A549 (cell line): ENCODE results near the gene ATP1A2. TPM values are rescaled to one million over a fixed set of nuclear protein-coding genes. Genes with fewer than 3 reads are reported as not detected.

ENCODE experiments used
- ATAC-seq, 2 experiments: fragments of 200-7000 bp in 1 of 2; fragments of >200 bp in 1 of 2; cut with Nextera tagmentation in 1 of 2; cut with Tn5 transposase in 1 of 2; 3 replicates each; pipeline versions ENCODE4 v1.8.0 to v1.9.1; 2018 to 2020; ENCODE audit warnings: mild to moderate bottlenecking in 1 of 2, moderate library complexity in 1 of 2
- CTCF ChIA-PET: fragments of 300-600 bp; sonication (Branson Sonifier 250); formaldehyde crosslinking; extraction: SDS; loops from one replicate; lab custom pipeline; 2021; ENCODE audit warnings: antibody characterized with exemption, inconsistent platforms; lab: Yijun Ruan, JAX
- POLR2A ChIA-PET: fragments of 350-600 bp; formaldehyde crosslinking; extraction: SDS; loops from one replicate; lab custom pipeline; 2021; ENCODE audit warnings: antibody characterized with exemption, inconsistent platforms; lab: Yijun Ruan, JAX
- DNase-seq, 2 experiments: peaks; one replicate each; pipeline versions ENCODE4 v3.0.0 to v3.0.0-alpha.2; 2011 to 2016; ENCODE audit warnings: low read depth in 1 of 2, low spot score in 1 of 2
- FAIRE-seq: peaks from 2 replicates; lab custom pipeline; 2011; peaks lifted over from hg19 to GRCh38; lab: Jason Lieb, UNC
- H3K27ac ChIP-seq, 2 experiments: fragments of >200 bp; sonication (Bioruptor Twin); formaldehyde crosslinking; 3 replicates each; pipeline ENCODE4 v1.5.1; 2016 to 2017
- H3K4me1 ChIP-seq: fragments of >200 bp; sonication (Bioruptor Twin); formaldehyde crosslinking; 3 replicates; pipeline ENCODE4 v1.6.1; 2016
- H3K4me2 ChIP-seq: fragments of >200 bp; sonication (Bioruptor Twin); formaldehyde crosslinking; 3 replicates; pipeline ENCODE4 v1.6.1; 2016
- H3K4me3 ChIP-seq: fragments of >200 bp; sonication (Bioruptor Twin); formaldehyde crosslinking; 3 replicates; pipeline ENCODE4 v1.5.1; 2016
- H3K9me3 ChIP-seq: fragments of >200 bp; sonication (Bioruptor Twin); formaldehyde crosslinking; 3 replicates; pipeline ENCODE4 v1.6.1; 2016
- ATOH8 ChIP-seq: fragments of 250-450 bp; sonication (Bioruptor Pico); IDR thresholded peaks from 2 replicates; pipeline ENCODE4 v1.5.0; 2020; ENCODE audit warnings: low read depth, mild to moderate bottlenecking, moderate library complexity
- CBX2 ChIP-seq: fragments of 200-600 bp; sonication (generic); IDR thresholded peaks from 2 replicates; pipeline ENCODE4 v1.6.1; 2016; ENCODE audit warnings: low read depth, mild to moderate bottlenecking, borderline replicate concordance
- CHD2 ChIP-seq: fragments of 150-350 bp; IDR thresholded peaks from 2 replicates; pipeline ENCODE4 v1.6.1; 2014; ENCODE audit warnings: low read length; ENCODE audit not compliant: partially characterized antibody
- EHF ChIP-seq: fragments of 250-450 bp; sonication (Bioruptor Pico); IDR thresholded peaks from 2 replicates; pipeline ENCODE4 v1.5.0; 2020; ENCODE audit warnings: mild to moderate bottlenecking
- ELK1 ChIP-seq: fragments of 150-350 bp; IDR thresholded peaks from 2 replicates; pipeline ENCODE4 v1.6.1; 2014; ENCODE audit warnings: low read depth, mild to moderate bottlenecking, low read length
- ESRRA ChIP-seq: fragments of 150-350 bp; IDR thresholded peaks from 2 replicates; pipeline ENCODE4 v1.6.1; 2014; ENCODE audit warnings: mild to moderate bottlenecking, low read length, borderline replicate concordance
- GATA3 ChIP-seq: IDR thresholded peaks from 2 replicates; pipeline ENCODE4 v1.6.1; 2012; ENCODE audit warnings: borderline replicate concordance
- HOXA7 ChIP-seq: fragments of 250-450 bp; sonication (Bioruptor Pico); IDR thresholded peaks from 2 replicates; pipeline ENCODE4 v1.5.0; 2020; ENCODE audit warnings: mild to moderate bottlenecking, moderate library complexity
- HOXB13 ChIP-seq: fragments of 250-450 bp; sonication (Bioruptor Pico); IDR thresholded peaks from 2 replicates; pipeline ENCODE4 v1.5.0; 2020; ENCODE audit warnings: low read depth, mild to moderate bottlenecking, moderate library complexity
- JUNB ChIP-seq: fragments of >200 bp; sonication (Bioruptor Twin); formaldehyde crosslinking; IDR thresholded peaks from 2 replicates; pipeline ENCODE4 v1.6.1; 2016
- MAX ChIP-seq: IDR thresholded peaks from 2 replicates; pipeline ENCODE4 v1.6.1; 2012
- MAZ ChIP-seq: fragments of 150-350 bp; IDR thresholded peaks from 2 replicates; pipeline ENCODE4 v1.6.1; 2014; ENCODE audit warnings: antibody characterized with exemption, low read depth, low read length, borderline replicate concordance
- RAD21 ChIP-seq, 2 experiments: fragments of >200 bp in 1 of 2; sonication (Bioruptor Twin) in 1 of 2; formaldehyde crosslinking in 1 of 2; IDR thresholded peaks in 1 of 2; conservative IDR thresholded peaks in 1 of 2; 2 replicates in 1 of 2; 3 replicates in 1 of 2; pipeline ENCODE4 v1.6.1; 2012 to 2018; ENCODE audit warnings: inconsistent platforms in 1 of 2
- SMC3 ChIP-seq: fragments of >200 bp; sonication (Bioruptor Twin); formaldehyde crosslinking; IDR thresholded peaks from 3 replicates; pipeline ENCODE4 v1.6.1; 2018; ENCODE audit warnings: inconsistent platforms
- SREBF2 ChIP-seq: fragments of 450-650 bp; IDR thresholded peaks from 2 replicates; pipeline ENCODE4 v1.6.1; 2014; ENCODE audit warnings: mild to moderate bottlenecking, moderate library complexity
- TFCP2L1 ChIP-seq: fragments of 250-450 bp; sonication (Bioruptor Pico); IDR thresholded peaks from 2 replicates; pipeline ENCODE4 v1.5.0; 2021; ENCODE audit warnings: mild to moderate bottlenecking
- TP53 ChIP-seq: fragments of 250-450 bp; sonication (Bioruptor Pico); IDR thresholded peaks from 2 replicates; pipeline ENCODE4 v1.5.0; 2021; ENCODE audit warnings: mild to moderate bottlenecking, moderate library complexity
- USF2 ChIP-seq: fragments of 450-650 bp; IDR thresholded peaks from 2 replicates; pipeline ENCODE4 v1.6.1; 2014; ENCODE audit warnings: antibody characterized with exemption
- ZC3H11A ChIP-seq: fragments of 450-650 bp; IDR thresholded peaks from 2 replicates; pipeline ENCODE4 v1.6.1; 2014; ENCODE audit warnings: antibody characterized with exemption, mild to moderate bottlenecking
- ZFP36 ChIP-seq: fragments of 450-650 bp; IDR thresholded peaks from 2 replicates; pipeline ENCODE4 v1.6.1; 2014; ENCODE audit warnings: borderline replicate concordance; ENCODE audit not compliant: partially characterized antibody
- ZSCAN20 ChIP-seq: fragments of 250-450 bp; sonication (Bioruptor Pico); IDR thresholded peaks from 2 replicates; pipeline ENCODE4 v1.8.0; 2022; ENCODE audit warnings: mild to moderate bottlenecking, moderate library complexity
- whole genome bisulfite sequencing: methylation state at CpG from one replicate; pipeline ENCODE4 v1.1.6; 2017; ENCODE audit errors: missing lambda C conversion rate; 5-methylcytosine and 5-hydroxymethylcytosine counted together
- polyA plus RNA-seq, 4 experiments: library from polyadenylated mRNA; depleted of rRNA in 3 of 4; stranded (reverse); fragments of >200 nt; fragmentation: RNase III in 1 of 4; extraction: RNeasy Plus Mini Kit Qiagen cat#74134 plus additional on column Dnase treatment in 1 of 4; gene quantifications; 2 replicates in 3 of 4; 3 replicates in 1 of 4; pipeline ENCODE4 v1.2.3, GENCODE V29; 2011 to 2017
- TF ChIP-seq, protein P1 (sequence below): IDR thresholded peaks from 2 replicates; pipeline ENCODE4 v1.6.1; 2012; ENCODE audit warnings: low read depth, borderline replicate concordance
- TF ChIP-seq, protein P2 (sequence below): fragments of 200-600 bp; sonication (generic); IDR thresholded peaks from 2 replicates; pipeline ENCODE4 v1.6.1; 2016; ENCODE audit warnings: antibody characterized with exemption, mild to moderate bottlenecking, moderate library complexity
- TF ChIP-seq, protein P3 (sequence below): fragments of >200 bp; sonication (Bioruptor Twin); formaldehyde crosslinking; IDR thresholded peaks from 3 replicates; pipeline ENCODE4 v1.5.1; 2016

ATP1A2 gene
- polyA plus RNA-seq, 2 of the 4 experiments (the other 2 are of a cell fraction) = 0.09 TPM; not detected in 1

DNA sequence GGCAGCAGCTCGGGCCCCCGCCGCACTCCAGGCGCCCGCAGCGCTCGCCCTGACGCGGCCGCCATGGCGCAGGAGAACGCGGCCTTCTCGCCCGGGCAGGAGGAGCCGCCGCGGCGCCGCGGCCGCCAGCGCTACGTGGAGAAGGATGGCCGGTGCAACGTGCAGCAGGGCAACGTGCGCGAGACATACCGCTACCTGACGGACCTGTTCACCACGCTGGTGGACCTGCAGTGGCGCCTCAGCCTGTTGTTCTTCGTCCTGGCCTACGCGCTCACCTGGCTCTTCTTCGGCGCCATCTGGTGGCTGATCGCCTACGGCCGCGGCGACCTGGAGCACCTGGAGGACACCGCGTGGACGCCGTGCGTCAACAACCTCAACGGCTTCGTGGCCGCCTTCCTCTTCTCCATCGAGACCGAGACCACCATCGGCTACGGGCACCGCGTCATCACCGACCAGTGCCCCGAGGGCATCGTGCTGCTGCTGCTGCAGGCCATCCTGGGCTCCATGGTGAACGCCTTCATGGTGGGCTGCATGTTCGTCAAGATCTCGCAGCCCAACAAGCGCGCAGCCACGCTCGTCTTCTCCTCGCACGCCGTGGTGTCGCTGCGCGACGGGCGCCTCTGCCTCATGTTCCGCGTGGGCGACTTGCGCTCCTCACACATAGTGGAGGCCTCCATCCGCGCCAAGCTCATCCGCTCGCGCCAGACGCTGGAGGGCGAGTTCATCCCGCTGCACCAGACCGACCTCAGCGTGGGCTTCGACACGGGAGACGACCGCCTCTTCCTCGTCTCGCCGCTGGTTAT lies 31.4 kb upstream of the ATP1A2 start:
- CTCF ChIA-PET = interaction anchor here (0.5 to 16.8 kb wide), 38 partner anchors 9 to 924 kb away, joined by 3 to 409 read pairs (median 6); partner anchors contain the start of genes IGSF8, KCNJ10 and PIGM
- Histone ChIP-seq H3K27ac (peak overlapping the region; percentile 39 to 56; a peak in 3 of 6 replicates), H3K4me2 (peak overlapping the region; percentile 89), H3K9me3 (no peaks in the 10 kb centered on the region), H3K4me1 (0 out of 3 replicates have a peak, but pooled peaks cover 2% of the 10 kb centered on the region), H3K4me3 (peak overlapping the region; percentile 44)
- DNase-seq (peak; percentile 76 to 77), FAIRE-seq (no peak), ATAC-seq (peak; percentile 75 to 86)
- WGBS = 35% methylated on average over 13 of the region's 96 CpGs
- TF ChIP-seq CBX2 (no peak), CHD2 (no peak), USF2 (no peak), SMC3 (peak; percentile 84), MAX (peak; percentile 95), TP53 (CRISPR knock-in tag) (no peak), SREBF2 (no peak), RAD21 (conservative IDR thresholded peaks at IDR 0.05 in 1 of 2, IDR thresholded peaks at IDR 0.05 in 1 of 2) (peak; percentile 57 to 68), TFCP2L1 (CRISPR knock-in tag) (no peak), ZSCAN20 (no peak), EHF (CRISPR knock-in tag) (no peak)
- TF ChIP-seq, protein P1, sequence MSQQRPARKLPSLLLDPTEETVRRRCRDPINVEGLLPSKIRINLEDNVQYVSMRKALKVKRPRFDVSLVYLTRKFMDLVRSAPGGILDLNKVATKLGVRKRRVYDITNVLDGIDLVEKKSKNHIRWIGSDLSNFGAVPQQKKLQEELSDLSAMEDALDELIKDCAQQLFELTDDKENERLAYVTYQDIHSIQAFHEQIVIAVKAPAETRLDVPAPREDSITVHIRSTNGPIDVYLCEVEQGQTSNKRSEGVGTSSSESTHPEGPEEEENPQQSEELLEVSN = peak; percentile 81
- TF ChIP-seq, protein P2, sequence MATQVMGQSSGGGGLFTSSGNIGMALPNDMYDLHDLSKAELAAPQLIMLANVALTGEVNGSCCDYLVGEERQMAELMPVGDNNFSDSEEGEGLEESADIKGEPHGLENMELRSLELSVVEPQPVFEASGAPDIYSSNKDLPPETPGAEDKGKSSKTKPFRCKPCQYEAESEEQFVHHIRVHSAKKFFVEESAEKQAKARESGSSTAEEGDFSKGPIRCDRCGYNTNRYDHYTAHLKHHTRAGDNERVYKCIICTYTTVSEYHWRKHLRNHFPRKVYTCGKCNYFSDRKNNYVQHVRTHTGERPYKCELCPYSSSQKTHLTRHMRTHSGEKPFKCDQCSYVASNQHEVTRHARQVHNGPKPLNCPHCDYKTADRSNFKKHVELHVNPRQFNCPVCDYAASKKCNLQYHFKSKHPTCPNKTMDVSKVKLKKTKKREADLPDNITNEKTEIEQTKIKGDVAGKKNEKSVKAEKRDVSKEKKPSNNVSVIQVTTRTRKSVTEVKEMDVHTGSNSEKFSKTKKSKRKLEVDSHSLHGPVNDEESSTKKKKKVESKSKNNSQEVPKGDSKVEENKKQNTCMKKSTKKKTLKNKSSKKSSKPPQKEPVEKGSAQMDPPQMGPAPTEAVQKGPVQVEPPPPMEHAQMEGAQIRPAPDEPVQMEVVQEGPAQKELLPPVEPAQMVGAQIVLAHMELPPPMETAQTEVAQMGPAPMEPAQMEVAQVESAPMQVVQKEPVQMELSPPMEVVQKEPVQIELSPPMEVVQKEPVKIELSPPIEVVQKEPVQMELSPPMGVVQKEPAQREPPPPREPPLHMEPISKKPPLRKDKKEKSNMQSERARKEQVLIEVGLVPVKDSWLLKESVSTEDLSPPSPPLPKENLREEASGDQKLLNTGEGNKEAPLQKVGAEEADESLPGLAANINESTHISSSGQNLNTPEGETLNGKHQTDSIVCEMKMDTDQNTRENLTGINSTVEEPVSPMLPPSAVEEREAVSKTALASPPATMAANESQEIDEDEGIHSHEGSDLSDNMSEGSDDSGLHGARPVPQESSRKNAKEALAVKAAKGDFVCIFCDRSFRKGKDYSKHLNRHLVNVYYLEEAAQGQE = no peak
- TF ChIP-seq, protein P3, sequence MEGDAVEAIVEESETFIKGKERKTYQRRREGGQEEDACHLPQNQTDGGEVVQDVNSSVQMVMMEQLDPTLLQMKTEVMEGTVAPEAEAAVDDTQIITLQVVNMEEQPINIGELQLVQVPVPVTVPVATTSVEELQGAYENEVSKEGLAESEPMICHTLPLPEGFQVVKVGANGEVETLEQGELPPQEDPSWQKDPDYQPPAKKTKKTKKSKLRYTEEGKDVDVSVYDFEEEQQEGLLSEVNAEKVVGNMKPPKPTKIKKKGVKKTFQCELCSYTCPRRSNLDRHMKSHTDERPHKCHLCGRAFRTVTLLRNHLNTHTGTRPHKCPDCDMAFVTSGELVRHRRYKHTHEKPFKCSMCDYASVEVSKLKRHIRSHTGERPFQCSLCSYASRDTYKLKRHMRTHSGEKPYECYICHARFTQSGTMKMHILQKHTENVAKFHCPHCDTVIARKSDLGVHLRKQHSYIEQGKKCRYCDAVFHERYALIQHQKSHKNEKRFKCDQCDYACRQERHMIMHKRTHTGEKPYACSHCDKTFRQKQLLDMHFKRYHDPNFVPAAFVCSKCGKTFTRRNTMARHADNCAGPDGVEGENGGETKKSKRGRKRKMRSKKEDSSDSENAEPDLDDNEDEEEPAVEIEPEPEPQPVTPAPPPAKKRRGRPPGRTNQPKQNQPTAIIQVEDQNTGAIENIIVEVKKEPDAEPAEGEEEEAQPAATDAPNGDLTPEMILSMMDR = peak; percentile 87
- POLR2A ChIA-PET = no interaction called here

- ChIA-PET CTCF (interaction anchor here (0.5 to 16.8 kb wide), 49 partner anchors 11 to 925 kb away, joined by 3 to 409 read pairs (median 5); partner anchors contain the start of genes FCRL6, IGSF8, KCNJ10 and PIGM), POLR2A (no interaction called here)
- Histone ChIP-seq H3K9me3 (no peaks in the 10 kb centered on the region), H3K4me1 (0 out of 3 replicates have a peak, but pooled peaks cover 2% of the 10 kb centered on the region), H3K27ac (no peak overlapping the region), H3K4me3 (no peak overlapping the region)
- 79% methylated on average over 12 of the region's 30 CpGs for WGBS
- ATAC-seq (no peak), FAIRE-seq (no peak)
- TF ChIP-seq HOXB13 (CRISPR knock-in tag) (no peak), MAZ (no peak), GATA3 (no peak), ZC3H11A (no peak), ATOH8 (CRISPR knock-in tag) (no peak), HOXA7 (CRISPR knock-in tag) (no peak), ESRRA (no peak), ELK1 (no peak), ZFP36 (no peak), JUNB (no peak)
- TF ChIP-seq, all 56 proteins: peak for 0
- no peak overlapping the region; the same call in 2 of the 3 replicates for H3K4me2 ChIP-seq
- DNase-seq = no peak
Measured at GRCh38 chr1:160084771-160085321, 30.7 kb upstream of the ATP1A2 start.
